ENCODE measurements around the gene TMEM170B. TPM values are rescaled to one million over a fixed set of nuclear protein-coding genes. Genes with fewer than 3 reads are reported as not detected.

TMEM170B gene
- total and polyA plus RNA-seq, 9 of the 15 experiments (the other 6 are each of a cell fraction or from before 2014, with no cell fraction given), result 0.03 to 0.11 (median 0.07) TPM

GRCh38 chr6:11515763-11516162 lies 21.8 kb upstream of the TMEM170B start:
- no peak overlapping the region for H3K4me3 ChIP-seq
- H3K9ac ChIP-seq (ENCODE audit: insufficient read depth in 1 of 2, low read depth in 2 of 2, low read length in 2 of 2), result no peak overlapping the region
- no peaks in the 10 kb centered on the region for H3K4me1 ChIP-seq (replicated peaks in 1 of 2; ENCODE audit: control insufficient read depth in 2 of 2, insufficient read depth in 2 of 2, low read length in 2 of 2)
- no peak overlapping the region for H3K4me2 ChIP-seq (ENCODE audit: insufficient read depth, low read length)
- H3K79me2 ChIP-seq (ENCODE audit: control insufficient read depth, insufficient read depth, low read length), result no peaks in the 10 kb centered on the region
- no peaks in the 10 kb centered on the region for H3K36me3 ChIP-seq (ENCODE audit: control insufficient read depth, insufficient read depth, low read length)
- WGBS (ENCODE audit: insufficient coverage, low coverage, missing lambda C conversion rate), result 0% methylated on average over 3 of the region's 3 CpGs
- BruUV-seq (replicated peaks), result no TSS peak
- CTCF ChIA-PET (ENCODE audit: low intra/inter-chr PET ratio), result no interaction called here
- H3K9me1 ChIP-seq (ENCODE audit: control insufficient read depth, insufficient read depth, low read length), result no peaks in the 10 kb centered on the region
- no peaks in the 10 kb centered on the region for H4K20me1 ChIP-seq (replicated peaks; ENCODE audit: control insufficient read depth, insufficient read depth, low read length)
- intact Hi-C loops (cut with micrococcal nuclease), result no loop called here
- no peak overlapping the region for H3K27ac ChIP-seq (ENCODE audit: extremely low read depth, low read depth, low read length)
- in situ Hi-C loops (cut with MboI), result no loop called here
- no peaks in the 10 kb centered on the region for H3K9me3 ChIP-seq (replicated peaks; ENCODE audit: control insufficient read depth, insufficient read depth, low read depth, low read length)
- no peak for ATAC-seq
- POLR2A ChIA-PET, result interaction anchor here (1.3 kb wide), 1 partner anchor 20 kb away, joined by 3 read pairs; no protein-coding TSS in a partner anchor
- H2AFZ ChIP-seq (ENCODE audit: low read depth, low read length), result no peak overlapping the region
- H3K27me3 ChIP-seq (ENCODE audit: control insufficient read depth in 2 of 2, insufficient read depth in 2 of 2, low read length in 2 of 2), result no peaks in the 10 kb centered on the region
- no peak for DNase-seq (ENCODE audit: extremely low read depth in 1 of 4, low spot score in 3 of 4)
- FAIRE-seq, result no peak
- TF ChIP-seq ZBTB17 (CRISPR knock-in tag; IDR thresholded peaks at IDR 0.05) (no peak), NEUROD1 (IDR thresholded peaks at IDR 0.05; ENCODE audit: borderline replicate concordance, low read depth, low read length, partially characterized antibody) (no peak), ZNF280B (CRISPR knock-in tag; IDR thresholded peaks at IDR 0.05) (no peak), TAF1 (IDR thresholded peaks at IDR 0.05; ENCODE audit: control insufficient read depth, extremely low read depth, insufficient read depth, low read length, severe bottlenecking) (no peak), EP300 (IDR thresholded peaks at IDR 0.05; ENCODE audit: low read length) (no peak), DPF2 (IDR thresholded peaks at IDR 0.05) (no peak), GABPB2 (CRISPR knock-in tag; conservative IDR thresholded peaks at IDR 0.05) (no peak), CHCHD3 (CRISPR knock-in tag; IDR thresholded peaks at IDR 0.05) (no peak), PCBP2 (IDR thresholded peaks at IDR 0.05; ENCODE audit: low read depth, low read length, poor library complexity, severe bottlenecking) (no peak), FOXO4 (CRISPR knock-in tag; IDR thresholded peaks at IDR 0.05) (no peak), SP1 (CRISPR knock-in tag; IDR thresholded peaks at IDR 0.05) (no peak), CREM (IDR thresholded peaks at IDR 0.05; ENCODE audit: low read depth) (no peak), RFX5 (IDR thresholded peaks at IDR 0.05; ENCODE audit: low read depth, low read length) (no peak), MEF2A (IDR thresholded peaks at IDR 0.05; ENCODE audit: control insufficient read depth, low read depth, low read length) (no peak), TAF7 (tag; IDR thresholded peaks at IDR 0.05) (no peak)

Data from K562 (cell line).